HG02870 (cell line): ENCODE data around the gene TUBGCP6.

ENCODE experiments used
- ATAC-seq: cut with Tn5 transposase; IDR thresholded peaks from one replicate; pipeline ENCODE4 v1.9.1; 2021; ENCODE audit warnings: mild to moderate bottlenecking, moderate library complexity; ENCODE audit not compliant: unreplicated experiment

Gene TUBGCP6

DNA sequence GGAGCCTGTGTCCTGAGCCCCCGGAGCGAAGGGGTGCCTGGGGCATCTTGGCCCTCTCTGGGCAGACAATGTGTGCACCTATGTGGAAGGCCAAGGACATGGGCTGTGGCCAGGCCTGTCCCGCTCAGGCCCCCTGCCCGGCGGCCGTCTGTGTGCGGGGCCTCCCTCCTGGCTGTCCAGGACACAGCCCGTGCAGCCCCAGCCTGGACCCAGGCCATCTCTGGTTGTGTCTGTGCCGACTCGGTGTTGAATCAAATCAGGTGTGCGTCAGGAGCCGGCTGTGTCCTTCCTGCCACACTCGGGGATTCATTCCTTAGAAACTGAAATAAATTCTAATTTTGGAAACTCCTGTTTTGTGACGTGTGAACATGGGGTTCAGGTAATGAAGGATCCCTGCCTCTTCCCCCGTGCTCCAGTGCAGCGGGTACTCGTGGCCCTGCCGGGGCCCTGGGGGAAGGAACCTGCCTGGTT lies 45.5 kb downstream of the TUBGCP6 start:
- ATAC-seq = no peak

DNA sequence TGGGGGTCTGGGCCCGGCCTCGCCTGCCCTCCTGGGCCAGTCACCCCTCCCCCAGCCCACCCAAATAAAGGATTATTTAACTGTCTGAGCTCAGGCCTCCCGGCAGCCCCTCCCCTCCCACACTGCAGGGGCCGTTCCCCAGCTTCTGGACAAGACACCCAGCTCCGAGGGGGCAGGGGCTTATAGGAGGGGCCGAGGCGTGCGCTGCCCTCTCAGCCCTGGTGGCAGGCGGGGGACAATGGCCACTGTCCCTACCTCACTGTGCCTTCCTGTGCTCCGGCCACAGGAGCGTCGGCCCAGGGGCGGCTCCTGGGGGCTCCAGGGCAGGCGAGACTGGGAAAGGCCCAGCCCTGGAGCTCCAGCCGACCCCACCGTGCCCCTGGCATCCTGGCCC lies 46.2 kb downstream of the TUBGCP6 start:
- ATAC-seq = no peak

DNA sequence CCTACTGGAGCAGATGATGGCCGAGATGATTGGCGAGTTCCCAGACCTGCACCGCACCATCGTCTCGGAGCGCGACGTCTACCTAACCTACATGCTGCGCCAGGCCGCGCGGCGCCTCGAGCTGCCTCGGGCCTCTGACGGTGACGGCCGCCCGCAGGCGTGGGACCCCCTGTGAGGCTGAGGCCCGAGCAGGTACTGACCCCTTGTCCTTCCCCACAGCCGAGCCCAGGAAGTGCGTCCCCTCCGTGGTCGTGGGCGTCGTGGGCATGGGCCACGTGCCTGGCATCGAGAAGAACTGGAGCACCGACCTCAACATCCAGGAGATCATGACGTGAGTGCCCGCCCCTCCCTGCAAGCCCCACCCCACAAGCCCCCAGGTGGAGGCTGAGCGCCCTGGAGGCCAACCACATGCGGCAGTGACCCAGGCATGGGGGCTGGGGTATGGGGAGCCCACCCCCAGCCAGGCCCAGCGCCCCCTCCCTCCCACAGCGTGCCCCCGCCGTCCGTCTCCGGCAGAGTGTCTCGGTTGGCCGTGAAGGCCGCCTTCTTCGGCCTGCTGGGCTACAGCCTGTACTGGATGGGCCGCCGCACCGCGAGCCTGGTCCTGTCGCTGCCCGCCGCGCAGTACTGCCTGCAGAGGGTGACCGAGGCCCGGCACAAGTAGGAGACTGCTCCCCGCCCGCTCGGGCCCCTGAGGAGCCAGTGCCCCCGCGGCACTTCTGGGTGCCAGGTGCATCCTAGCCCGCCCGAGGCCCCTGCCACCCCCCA lies 46.8 kb downstream of the TUBGCP6 start:
- no peak for ATAC-seq

- ATAC-seq = no peak
Measured at GRCh38 chr22:50197000-50197800, 47.6 kb downstream of the TUBGCP6 start.

DNA sequence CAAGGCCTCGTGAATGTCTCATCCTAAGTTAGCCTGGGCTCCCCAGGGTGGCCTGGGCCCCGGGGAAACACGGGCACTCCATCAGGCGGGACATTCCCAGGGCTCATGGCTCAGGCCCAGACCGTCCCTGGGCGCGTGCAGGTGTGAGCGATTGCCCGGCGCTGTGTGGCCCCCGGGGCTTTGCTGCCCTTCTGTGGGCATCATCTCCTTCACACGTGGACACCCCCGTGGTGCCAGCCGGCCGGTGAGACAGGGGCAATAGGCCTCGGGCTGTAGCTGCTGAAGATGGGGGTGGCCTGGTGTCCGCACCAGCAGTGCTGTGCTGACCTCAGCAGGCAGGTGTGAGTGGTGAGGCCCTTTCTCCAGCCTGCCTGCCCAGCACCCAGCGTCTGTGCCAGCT lies 48.6 kb downstream of the TUBGCP6 start:
- ATAC-seq = no peak

GRCh38 chr22:50194037-50194805 lies 50.6 kb downstream of the TUBGCP6 start:
- no peak for ATAC-seq

GRCh38 chr22:50193621-50194020 lies 51.2 kb downstream of the TUBGCP6 start:
- no peak for ATAC-seq

GRCh38 chr22:50192436-50193204 lies 52.2 kb downstream of the TUBGCP6 start:
- no peak for ATAC-seq

DNA sequence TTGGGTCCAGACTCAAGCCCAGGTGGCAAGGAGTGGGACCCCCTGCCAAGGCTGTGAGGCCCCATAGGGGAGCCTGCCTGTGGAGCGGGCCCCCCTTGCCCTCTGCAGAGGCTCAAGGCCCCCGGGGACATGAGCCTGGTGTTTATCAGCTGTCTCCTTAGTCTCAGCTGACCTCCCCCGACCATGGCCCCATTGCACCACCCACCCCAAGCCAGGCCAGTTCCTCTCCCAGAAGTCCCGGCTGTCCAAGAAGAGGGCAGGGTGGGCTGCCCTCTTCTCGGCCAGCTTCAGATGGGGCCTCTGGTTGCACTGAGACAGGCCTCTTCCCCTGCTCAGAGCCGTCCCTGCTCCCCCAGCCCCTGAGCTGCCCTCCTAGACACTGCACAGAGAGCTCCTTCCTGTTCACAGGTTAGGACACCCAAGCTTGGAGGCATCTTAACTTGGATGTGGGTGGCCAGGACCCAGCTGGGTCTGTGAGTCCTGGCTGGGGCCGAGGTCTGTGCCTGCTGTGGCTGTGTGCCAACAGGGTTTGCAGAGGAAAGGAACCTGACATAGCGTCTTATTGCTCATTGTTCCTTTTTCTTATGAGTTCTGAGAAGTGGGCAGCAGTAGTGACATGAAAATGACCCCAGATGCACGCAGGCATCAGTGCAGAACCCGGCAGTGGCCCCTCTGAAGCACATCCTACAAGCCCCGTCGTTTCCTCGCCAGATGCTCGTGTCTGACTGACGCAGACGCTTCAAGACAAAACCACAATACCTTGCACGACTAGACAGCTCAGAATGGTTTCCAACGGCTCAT lies 53.7 kb downstream of the TUBGCP6 start:
- no peak for ATAC-seq

DNA sequence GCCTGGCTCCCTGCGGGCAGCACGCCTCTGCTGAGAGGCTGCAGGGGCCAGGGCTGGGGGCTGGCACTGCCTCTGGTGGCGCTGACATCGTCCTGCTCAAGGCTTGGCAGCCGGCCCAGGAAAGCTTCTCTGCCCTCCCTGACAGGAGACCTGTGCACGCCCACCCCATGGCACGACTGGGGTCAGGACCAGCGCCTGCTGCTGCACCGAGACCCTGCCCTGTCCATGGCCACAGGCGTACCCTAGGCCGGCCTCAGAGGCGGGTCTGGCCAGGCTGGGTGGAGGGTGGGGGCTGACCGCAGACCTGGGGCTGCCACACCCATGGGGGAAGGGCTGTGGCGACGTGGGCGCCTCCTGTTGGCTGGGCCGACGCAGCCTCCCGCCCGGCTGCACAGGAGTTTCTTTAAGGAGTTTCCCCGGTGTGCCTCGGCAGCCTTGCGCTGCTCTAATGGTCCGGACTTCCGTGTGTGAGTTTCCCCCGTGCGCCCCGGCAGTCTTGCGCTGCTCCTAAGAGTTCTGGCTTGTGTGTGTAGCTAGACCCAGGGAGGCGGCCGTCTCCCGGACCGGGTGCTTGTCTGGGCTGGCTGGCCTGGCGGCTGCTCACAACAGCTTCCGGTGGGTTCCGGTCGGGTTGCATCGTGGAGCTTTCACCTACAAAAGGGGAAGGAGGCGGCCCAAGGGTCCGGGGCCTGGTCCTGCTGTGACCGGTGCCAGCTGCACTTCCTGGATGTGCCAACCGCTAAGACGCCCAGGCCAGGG lies 54.5 kb downstream of the TUBGCP6 start:
- ATAC-seq = peak; percentile 34

GRCh38 chr22:50189849-50190181 lies 55.0 kb downstream of the TUBGCP6 start:
- ATAC-seq = no peak

GRCh38 chr22:50189184-50189848 lies 55.5 kb downstream of the TUBGCP6 start:
- no peak for ATAC-seq

DNA sequence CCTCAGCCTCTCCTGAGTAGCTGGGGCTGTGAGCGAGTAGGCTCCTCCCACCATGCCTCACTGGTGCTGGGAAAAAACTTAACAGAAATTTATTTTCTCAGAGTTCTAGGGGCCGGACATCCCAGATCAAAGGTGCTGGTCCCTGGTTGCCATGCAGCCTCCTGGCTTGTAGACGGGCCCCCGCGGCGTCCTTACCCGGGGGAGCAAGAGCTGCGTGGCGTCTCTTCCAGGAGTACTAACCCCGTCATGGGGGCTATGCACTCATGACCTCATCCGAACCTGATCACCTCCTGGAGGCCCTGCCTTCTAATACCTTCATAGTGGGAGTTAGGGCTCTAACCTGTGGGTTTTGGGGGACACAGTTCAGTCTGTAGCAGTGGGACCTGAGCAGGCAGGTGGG lies 56.5 kb downstream of the TUBGCP6 start:
- ATAC-seq = no peak

GRCh38 chr22:50186761-50187523 lies 57.9 kb downstream of the TUBGCP6 start:
- ATAC-seq = no peak

DNA sequence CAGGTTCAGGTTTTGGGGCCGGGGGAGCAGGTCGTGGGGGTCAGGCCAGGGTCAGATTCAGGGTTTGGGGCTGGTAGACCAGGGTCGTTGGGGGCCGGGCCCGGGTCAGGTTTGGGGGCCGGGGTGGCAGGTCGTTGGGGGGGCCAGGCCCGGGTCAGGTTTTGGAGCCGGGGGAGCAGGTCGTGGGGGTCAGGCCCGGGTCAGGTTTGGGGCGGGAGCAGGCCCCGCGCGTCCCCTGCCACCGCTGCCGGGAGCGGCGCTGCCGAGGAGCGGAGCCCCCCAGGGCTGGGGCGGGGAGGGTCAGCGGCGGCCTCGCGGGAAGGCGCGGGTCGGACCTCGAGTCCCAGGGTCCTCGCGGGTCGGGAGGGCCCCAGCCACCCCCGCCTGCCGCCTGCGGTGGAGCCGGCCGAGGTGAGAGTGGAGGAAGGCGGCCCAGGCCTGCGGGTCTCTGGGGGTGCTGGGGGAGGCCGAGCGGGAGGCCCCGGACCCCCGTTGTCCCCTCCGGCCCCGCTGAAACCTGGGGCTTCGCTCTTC lies 58.6 kb downstream of the TUBGCP6 start:
- ATAC-seq = no peak

GRCh38 chr22:50185375-50186087 lies 59.3 kb downstream of the TUBGCP6 start, which contains the start of gene TRABD:
Gene TRABD (plus strand): TSS chr22:50185913. CDS start chr22:50193061, 7,148 bp downstream.
- no peak for ATAC-seq

DNA sequence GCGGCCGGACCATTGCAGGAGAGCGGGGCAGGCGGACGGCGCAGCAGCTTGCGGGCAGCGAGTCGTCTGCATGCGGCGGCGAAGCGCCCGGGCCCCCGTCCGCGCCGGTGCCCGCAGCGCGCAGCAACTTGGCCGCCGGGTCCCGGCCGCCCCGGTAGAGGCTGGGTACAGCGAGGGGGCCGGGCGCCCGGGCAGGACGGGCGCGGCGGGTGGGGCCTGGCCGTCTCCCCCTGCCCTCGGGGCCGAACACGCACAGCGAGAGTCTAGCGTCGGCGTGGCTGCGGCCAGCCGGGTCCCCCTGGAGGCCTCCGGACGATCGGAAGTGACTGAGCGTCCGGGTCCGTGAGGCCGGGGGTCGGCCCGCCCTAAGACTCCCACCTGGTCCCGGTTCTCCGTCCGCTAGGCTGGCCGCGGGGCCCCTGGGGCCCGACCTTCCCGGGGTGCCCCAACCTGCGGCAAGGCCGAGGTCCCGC lies 59.9 kb downstream of the TUBGCP6 start:
- no peak for ATAC-seq
